ENCODE measurements around the gene DYNC1H1. TPM values are rescaled to one million over a fixed set of nuclear protein-coding genes. Genes with fewer than 3 reads are reported as not detected.

DYNC1H1 gene
- polyA plus RNA-seq, 1 donor (not counting 4 experiments of a cell fraction or from before 2014, with no cell fraction given), result 166 TPM

DNA sequence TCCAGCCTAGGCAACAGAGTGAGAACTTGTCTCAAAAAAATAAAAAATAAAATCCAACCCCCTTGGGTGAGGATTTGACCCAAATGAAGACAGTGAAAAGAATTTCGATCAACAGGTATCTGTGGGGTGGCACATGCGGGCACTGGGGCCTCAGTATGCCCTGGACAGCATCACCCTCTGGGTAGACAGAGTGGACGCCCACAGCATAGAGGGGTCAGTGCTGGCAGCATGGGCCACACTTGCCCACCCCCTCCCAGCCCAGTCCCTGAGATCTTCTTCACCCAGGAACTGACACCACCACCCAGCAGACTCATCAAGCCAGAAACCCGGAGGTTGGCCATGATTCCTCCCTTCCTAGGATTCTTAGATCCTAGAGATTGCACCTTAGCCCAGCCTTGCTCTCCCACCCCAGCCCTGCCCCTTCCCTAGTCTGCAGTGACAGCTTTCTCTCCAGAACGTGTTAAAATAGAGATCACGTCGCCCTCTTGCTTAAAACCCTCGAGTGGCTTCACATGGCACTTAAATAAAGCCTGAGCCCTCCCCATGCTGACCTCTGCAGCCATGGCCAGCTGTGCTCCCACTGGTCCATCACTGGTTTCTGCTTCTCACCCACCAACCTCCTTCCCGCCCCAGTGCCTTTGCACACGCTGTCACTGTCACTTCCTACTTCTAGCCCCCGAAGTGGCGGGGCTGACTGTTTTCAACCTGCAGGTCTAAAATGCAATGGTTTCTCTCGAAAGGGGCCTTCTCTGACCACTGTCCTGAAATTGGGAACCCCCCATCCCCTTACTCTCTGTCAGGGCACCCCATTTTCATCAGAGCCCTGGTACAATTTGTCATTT, 26.2 kb upstream of the DYNC1H1 start:
- TF ChIP-seq, protein P1, sequence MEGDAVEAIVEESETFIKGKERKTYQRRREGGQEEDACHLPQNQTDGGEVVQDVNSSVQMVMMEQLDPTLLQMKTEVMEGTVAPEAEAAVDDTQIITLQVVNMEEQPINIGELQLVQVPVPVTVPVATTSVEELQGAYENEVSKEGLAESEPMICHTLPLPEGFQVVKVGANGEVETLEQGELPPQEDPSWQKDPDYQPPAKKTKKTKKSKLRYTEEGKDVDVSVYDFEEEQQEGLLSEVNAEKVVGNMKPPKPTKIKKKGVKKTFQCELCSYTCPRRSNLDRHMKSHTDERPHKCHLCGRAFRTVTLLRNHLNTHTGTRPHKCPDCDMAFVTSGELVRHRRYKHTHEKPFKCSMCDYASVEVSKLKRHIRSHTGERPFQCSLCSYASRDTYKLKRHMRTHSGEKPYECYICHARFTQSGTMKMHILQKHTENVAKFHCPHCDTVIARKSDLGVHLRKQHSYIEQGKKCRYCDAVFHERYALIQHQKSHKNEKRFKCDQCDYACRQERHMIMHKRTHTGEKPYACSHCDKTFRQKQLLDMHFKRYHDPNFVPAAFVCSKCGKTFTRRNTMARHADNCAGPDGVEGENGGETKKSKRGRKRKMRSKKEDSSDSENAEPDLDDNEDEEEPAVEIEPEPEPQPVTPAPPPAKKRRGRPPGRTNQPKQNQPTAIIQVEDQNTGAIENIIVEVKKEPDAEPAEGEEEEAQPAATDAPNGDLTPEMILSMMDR (optimal IDR thresholded peaks at IDR 0.05 in 1 of 3, IDR thresholded peaks at IDR 0.05 in 1 of 3, conservative IDR thresholded peaks at IDR 0.05 in 1 of 3; ENCODE audit: extremely low read depth in 1 of 3, insufficient read depth in 2 of 3, low read length in 3 of 3), result no peak
- no peaks in the 10 kb centered on the region for H4K20me1 ChIP-seq (ENCODE audit: control insufficient read depth, extremely low read depth, insufficient read depth, low read length)
- DNase-seq (ENCODE audit: low read depth, low spot score), result no peak
- H3K79me2 ChIP-seq (ENCODE audit: control insufficient read depth, insufficient read depth, low read length), result no peaks in the 10 kb centered on the region
- H3K4me1 ChIP-seq (ENCODE audit: control insufficient read depth, extremely low read depth, insufficient read depth, low read length), result no peaks in the 10 kb centered on the region
- H3K27me3 ChIP-seq (ENCODE audit: control insufficient read depth, extremely low read depth, insufficient read depth, low read length), result no peaks in the 10 kb centered on the region
- FAIRE-seq, result no peak
- no peak overlapping the region for H3K4me3 ChIP-seq (ENCODE audit: control insufficient read depth in 2 of 3, extremely low read depth in 1 of 3, insufficient read depth in 2 of 3, low read depth in 1 of 3, low read length in 3 of 3)
- dilution Hi-C loops (cut with MboI; ENCODE audit: extremely low pct_ligation_motif_present, low sequenced_read_pairs), result no loop called here
- no peak overlapping the region for H3K27ac ChIP-seq (ENCODE audit: control insufficient read depth, insufficient read depth, low read length)
- H3K36me3 ChIP-seq (ENCODE audit: control insufficient read depth in 2 of 2, extremely low read depth in 1 of 2, insufficient read depth in 2 of 2, low read length in 2 of 2), result no peaks in the 10 kb centered on the region
- no peak overlapping the region for H3K4me2 ChIP-seq (ENCODE audit: control insufficient read depth, extremely low read depth, insufficient read depth, low read depth, low read length)
- H3K9me3 ChIP-seq (ENCODE audit: control insufficient read depth, low read depth, low read length), result no peaks in the 10 kb centered on the region
- H3K9me1 ChIP-seq (ENCODE audit: control insufficient read depth, extremely low read depth, insufficient read depth, low read length), result no peaks in the 10 kb centered on the region
- no peak overlapping the region for H2AFZ ChIP-seq (ENCODE audit: control insufficient read depth, low read length)
- no peak overlapping the region for H3K9ac ChIP-seq (ENCODE audit: control insufficient read depth, extremely low read depth, insufficient read depth, low read length)

DNA sequence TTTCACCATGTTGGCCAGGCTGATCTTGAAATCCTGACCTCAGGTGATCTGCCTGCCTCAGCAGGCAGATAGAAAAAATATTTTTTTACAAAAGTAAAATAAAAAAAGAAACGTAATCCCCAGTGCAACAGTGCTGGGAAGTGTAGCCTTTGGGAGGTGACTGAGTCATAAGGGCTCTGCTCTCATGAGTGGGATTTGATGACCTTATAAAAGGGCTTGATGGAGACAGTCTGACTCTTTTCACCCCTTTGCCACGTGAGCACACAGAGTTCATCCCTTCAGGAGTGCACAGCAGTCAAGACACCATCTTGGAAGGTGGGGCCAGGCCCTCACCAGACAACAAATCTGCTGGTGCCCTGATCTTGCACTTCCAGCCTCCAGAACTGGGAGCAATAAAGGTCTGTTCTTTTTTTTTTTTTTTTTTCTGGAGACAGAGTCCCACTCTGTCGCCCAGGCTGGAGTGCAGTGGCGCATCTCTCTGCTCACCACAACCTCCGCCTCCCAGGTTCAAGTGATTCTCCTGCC, 24.7 kb upstream of the DYNC1H1 start:
- dilution Hi-C loops (cut with MboI; ENCODE audit: extremely low pct_ligation_motif_present, low sequenced_read_pairs), result no loop called here

More for the DNA sequence above, 24.7 kb upstream of the DYNC1H1 start:
- H3K4me3 ChIP-seq (ENCODE audit: control insufficient read depth in 2 of 3, extremely low read depth in 1 of 3, insufficient read depth in 2 of 3, low read depth in 1 of 3, low read length in 3 of 3), result no peak overlapping the region
- no peaks in the 10 kb centered on the region for H3K36me3 ChIP-seq (ENCODE audit: control insufficient read depth in 2 of 2, extremely low read depth in 1 of 2, insufficient read depth in 2 of 2, low read length in 2 of 2)
- no peak overlapping the region for H3K27ac ChIP-seq (ENCODE audit: control insufficient read depth, insufficient read depth, low read length)
- H3K9me3 ChIP-seq (ENCODE audit: control insufficient read depth, low read depth, low read length), result no peaks in the 10 kb centered on the region
- no peak overlapping the region for H3K9ac ChIP-seq (ENCODE audit: control insufficient read depth, extremely low read depth, insufficient read depth, low read length)
- H3K9me1 ChIP-seq (ENCODE audit: control insufficient read depth, extremely low read depth, insufficient read depth, low read length), result no peaks in the 10 kb centered on the region
- no peaks in the 10 kb centered on the region for H4K20me1 ChIP-seq (ENCODE audit: control insufficient read depth, extremely low read depth, insufficient read depth, low read length)
- DNase-seq (ENCODE audit: low read depth, low spot score) (no peak), FAIRE-seq (no peak)
- H3K27me3 ChIP-seq (ENCODE audit: control insufficient read depth, extremely low read depth, insufficient read depth, low read length), result no peaks in the 10 kb centered on the region
- TF ChIP-seq, protein P1 (optimal IDR thresholded peaks at IDR 0.05 in 1 of 3, IDR thresholded peaks at IDR 0.05 in 1 of 3, conservative IDR thresholded peaks at IDR 0.05 in 1 of 3; ENCODE audit: extremely low read depth in 1 of 3, insufficient read depth in 2 of 3, low read length in 3 of 3), result no peak
- TF ChIP-seq EZH2 (IDR thresholded peaks at IDR 0.05; ENCODE audit: low read length), result no peak
- no peak overlapping the region for H3K4me2 ChIP-seq (ENCODE audit: control insufficient read depth, extremely low read depth, insufficient read depth, low read depth, low read length)
- no peak overlapping the region for H2AFZ ChIP-seq (ENCODE audit: control insufficient read depth, low read length)
- no peaks in the 10 kb centered on the region for H3K79me2 ChIP-seq (ENCODE audit: control insufficient read depth, insufficient read depth, low read length)
- H3K4me1 ChIP-seq (ENCODE audit: control insufficient read depth, extremely low read depth, insufficient read depth, low read length), result no peaks in the 10 kb centered on the region
